T-helper 2 cell treated with Interferon-gamma antibody and Interleukin-4, amounts not matched to agents 100 ng/mL and 5 ng/mL, for 36 hours (primary cell): ENCODE measurements around the gene SACM1L. TPM values are rescaled to one million over a fixed set of nuclear protein-coding genes. Genes with fewer than 3 reads are reported as not detected.
"Not testable (repeated sequence)": the region's sequence is repeated elsewhere in the genome, so short reads cannot be mapped to it uniquely, and the experiment has no call there.

ENCODE experiments used
- intact Hi-C: fragments of 100-400 bp; cut with micrococcal nuclease; formaldehyde crosslinking; loops from one replicate; pipeline ENCODE4 v1.15.1; 2023
- total RNA-seq: library from RNA; stranded (reverse); gene quantifications from 2 replicates; pipeline ENCODE4 v1.2.3, GENCODE V29; 2022

SACM1L gene
- total RNA-seq, 1 donor from 2014 or later, result 70.8 TPM

GRCh38 chr3:45737234-45737633 lies 48.0 kb downstream of the SACM1L start:
- intact Hi-C loops, result no loop called here

GRCh38 chr3:45739991-45740390 lies 50.8 kb downstream of the SACM1L start:
- intact Hi-C loops, result no loop called here

GRCh38 chr3:45741247-45741646 lies 52.1 kb downstream of the SACM1L start:
- intact Hi-C loops, result no loop called here

GRCh38 chr3:45741742-45742460 lies 52.7 kb downstream of the SACM1L start:
- intact Hi-C loops, result no loop called here

GRCh38 chr3:45742461-45743089 lies 53.4 kb downstream of the SACM1L start:
- intact Hi-C loops, result no loop called here

- intact Hi-C loops, result no loop called here
Observed at GRCh38 chr3:45746165-45746776, 57.1 kb downstream of the SACM1L start.

- intact Hi-C loops, result no loop called here
Observed at GRCh38 chr3:45746777-45747622, 57.8 kb downstream of the SACM1L start.

- intact Hi-C loops, result no loop called here
Observed at GRCh38 chr3:45748068-45748467, 58.9 kb downstream of the SACM1L start.

GRCh38 chr3:45749036-45749600 lies 59.9 kb downstream of the SACM1L start:
- intact Hi-C loops, result not testable (repeated sequence)

- intact Hi-C loops, result no loop called here
Observed at GRCh38 chr3:45749880-45750279, 60.7 kb downstream of the SACM1L start.

GRCh38 chr3:45751537-45752242 lies 62.5 kb downstream of the SACM1L start:
- intact Hi-C loops, result no loop called here

GRCh38 chr3:45753095-45753494 lies 63.9 kb downstream of the SACM1L start:
- intact Hi-C loops, result no loop called here

GRCh38 chr3:45754461-45754860 lies 65.3 kb downstream of the SACM1L start:
- intact Hi-C loops, result no loop called here

- intact Hi-C loops, result no loop called here
Observed at GRCh38 chr3:45756055-45756454, 66.9 kb downstream of the SACM1L start.

- intact Hi-C loops, result not testable (repeated sequence)
Observed at GRCh38 chr3:45757141-45757540, 67.9 kb downstream of the SACM1L start.

GRCh38 chr3:45758871-45759270 lies 69.7 kb downstream of the SACM1L start:
- intact Hi-C loops, result no loop called here

GRCh38 chr3:45759851-45760250 lies 70.7 kb downstream of the SACM1L start:
- intact Hi-C loops, result no loop called here

GRCh38 chr3:45760878-45761711 lies 71.9 kb downstream of the SACM1L start:
- intact Hi-C loops, result loop anchor here (1.0 kb wide), 2 partner anchors 168 to 318 kb away; no protein-coding TSS in a partner anchor

GRCh38 chr3:45761831-45762230 lies 72.6 kb downstream of the SACM1L start:
- intact Hi-C loops, result loop anchor here (1.0 kb wide), 2 partner anchors 167 to 317 kb away; no protein-coding TSS in a partner anchor
